Measurements from ENCODE around the gene VAV2.

- no peak for TF ChIP-seq CTCF (IDR thresholded peaks at IDR 0.05)
- no peak for TF ChIP-seq POLR2A (IDR thresholded peaks at IDR 0.05)
Measured at GRCh38 chr9:133800266-133800665, 191.9 kb downstream of the VAV2 start.

Measured in adrenal gland (tissue), 5 donors.